GM21737 (cell line): ENCODE results near the gene YPEL1.
"Not testable (repeated sequence)": the region's sequence is repeated elsewhere in the genome, so short reads cannot be mapped to it uniquely, and the experiment has no call there.

Experiments
- ATAC-seq: cut with Tn5 transposase; IDR thresholded peaks from one replicate; pipeline ENCODE4 v1.9.1; 2021; ENCODE audit warnings: mild to moderate bottlenecking, moderate library complexity; ENCODE audit not compliant: unreplicated experiment

YPEL1 gene

GRCh38 chr22:21700822-21701221 is 34.8 kb downstream of the YPEL1 start:
- no peak for ATAC-seq

- no peak for ATAC-seq
Observed at GRCh38 chr22:21699643-21700042, 36.0 kb downstream of the YPEL1 start.

GRCh38 chr22:21698430-21699329 is 36.9 kb downstream of the YPEL1 start:
- no peak for ATAC-seq

- ATAC-seq, result no peak
Observed at GRCh38 chr22:21697880-21698279, 37.7 kb downstream of the YPEL1 start.

GRCh38 chr22:21697021-21697771 is 38.4 kb downstream of the YPEL1 start:
- no peak for ATAC-seq

GRCh38 chr22:21696115-21696514 is 39.5 kb downstream of the YPEL1 start:
- ATAC-seq, result no peak

GRCh38 chr22:21695430-21696085 is 40.0 kb downstream of the YPEL1 start:
- no peak for ATAC-seq

GRCh38 chr22:21694795-21695429 is 40.7 kb downstream of the YPEL1 start:
- no peak for ATAC-seq

- ATAC-seq, result no peak
Observed at GRCh38 chr22:21694394-21694793, 41.2 kb downstream of the YPEL1 start.

- ATAC-seq, result no peak
Observed at GRCh38 chr22:21693999-21694341, 41.6 kb downstream of the YPEL1 start.

- no peak for ATAC-seq
Observed at GRCh38 chr22:21693333-21693998, 42.1 kb downstream of the YPEL1 start.

- not testable (repeated sequence) for ATAC-seq
Observed at GRCh38 chr22:21692856-21693255, 42.7 kb downstream of the YPEL1 start.

GRCh38 chr22:21691816-21692215 is 43.8 kb downstream of the YPEL1 start:
- no peak for ATAC-seq

GRCh38 chr22:21690401-21690801 is 45.2 kb downstream of the YPEL1 start:
- ATAC-seq, result no peak

- ATAC-seq, result no peak
Observed at GRCh38 chr22:21688706-21689381, 46.8 kb downstream of the YPEL1 start.

- ATAC-seq, result no peak
Observed at GRCh38 chr22:21688341-21688705, 47.3 kb downstream of the YPEL1 start.

- ATAC-seq, result no peak
Observed at GRCh38 chr22:21687685-21688259, 47.8 kb downstream of the YPEL1 start.

GRCh38 chr22:21686634-21687393 is 48.8 kb downstream of the YPEL1 start:
- ATAC-seq, result no peak

- ATAC-seq, result no peak
Observed at GRCh38 chr22:21686193-21686608, 49.4 kb downstream of the YPEL1 start.
